Nephron (organoid): ENCODE data around the gene TMEM245.

ENCODE experiments used
- H3K27ac Mint-ChIP-seq, 3 experiments: 2 replicates each; pipeline ENCODE4 v1.8.0; 2020; ENCODE audit warnings: mixed read lengths in 3 of 3, mild to moderate bottlenecking in 2 of 3, moderate library complexity in 1 of 3
- H3K27me3 Mint-ChIP-seq: 2 replicates; pipeline ENCODE4 v1.8.0; 2021; ENCODE audit warnings: low read depth, mild to moderate bottlenecking, moderate library complexity, mixed read lengths
- H3K36me3 Mint-ChIP-seq: 2 replicates; pipeline ENCODE4 v1.8.0; 2020; ENCODE audit warnings: low read depth, mixed read lengths
- H3K4me1 Mint-ChIP-seq: 2 replicates; pipeline ENCODE4 v1.8.0; 2020; ENCODE audit warnings: mixed read lengths
- H3K4me3 Mint-ChIP-seq, 3 experiments: 2 replicates each; pipeline ENCODE4 v1.8.0; 2020; ENCODE audit warnings: mild to moderate bottlenecking in 3 of 3, mixed read lengths in 3 of 3, moderate library complexity in 2 of 3
- H3K9me3 Mint-ChIP-seq: 2 replicates; pipeline ENCODE4 v1.8.0; 2020; ENCODE audit warnings: mixed read lengths
- TF ChIP-seq, protein P1 (sequence below), 3 experiments: fragments of 200-600 bp; sonication (generic); IDR thresholded peaks; one replicate each; pipeline ENCODE4 v1.5.0; 2021; ENCODE audit warnings: antibody characterized with exemption in 3 of 3; ENCODE audit not compliant: unreplicated experiment in 3 of 3

TMEM245 gene

DNA sequence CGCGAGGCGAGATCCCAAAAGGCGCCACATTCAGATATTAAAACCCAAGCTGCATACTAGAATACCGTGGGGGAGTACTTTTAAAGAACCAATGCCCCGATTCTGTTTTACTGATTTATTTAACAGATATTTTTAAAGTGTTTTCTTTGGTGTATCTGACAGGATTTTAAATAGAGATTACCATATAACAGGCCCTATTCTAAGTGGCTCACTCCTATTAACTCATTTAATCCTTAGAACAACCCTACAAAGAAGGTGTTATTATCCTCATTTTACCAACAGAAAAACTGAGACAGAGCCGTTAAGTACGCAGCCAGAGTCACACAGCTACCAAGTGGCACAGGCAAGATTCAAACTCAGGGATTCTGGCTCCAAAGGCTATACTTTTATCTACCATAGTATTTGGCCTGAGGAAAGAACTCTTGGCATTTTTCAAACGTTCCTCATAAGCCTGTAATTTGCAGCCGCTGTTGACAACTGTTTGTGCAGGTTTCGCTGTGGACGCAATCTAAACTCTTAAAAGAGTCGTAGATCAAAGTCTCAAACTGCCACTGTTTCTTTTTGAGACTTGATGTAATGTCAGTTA, 550 bp upstream of the TMEM245 start:
- Mint-ChIP-seq H3K4me1 (peaks cover 30% of the 10 kb centered on the region), H3K27me3 (no peaks in the 10 kb centered on the region), H3K27ac (peak overlapping the region; percentile 72 to 92 (median 84)), H3K9me3 (no peaks in the 10 kb centered on the region), H3K4me3 (peak overlapping the region; percentile 96 to 99 (median 99)), H3K36me3 (peaks cover 6% of the 10 kb centered on the region)
- TF ChIP-seq, protein P1, sequence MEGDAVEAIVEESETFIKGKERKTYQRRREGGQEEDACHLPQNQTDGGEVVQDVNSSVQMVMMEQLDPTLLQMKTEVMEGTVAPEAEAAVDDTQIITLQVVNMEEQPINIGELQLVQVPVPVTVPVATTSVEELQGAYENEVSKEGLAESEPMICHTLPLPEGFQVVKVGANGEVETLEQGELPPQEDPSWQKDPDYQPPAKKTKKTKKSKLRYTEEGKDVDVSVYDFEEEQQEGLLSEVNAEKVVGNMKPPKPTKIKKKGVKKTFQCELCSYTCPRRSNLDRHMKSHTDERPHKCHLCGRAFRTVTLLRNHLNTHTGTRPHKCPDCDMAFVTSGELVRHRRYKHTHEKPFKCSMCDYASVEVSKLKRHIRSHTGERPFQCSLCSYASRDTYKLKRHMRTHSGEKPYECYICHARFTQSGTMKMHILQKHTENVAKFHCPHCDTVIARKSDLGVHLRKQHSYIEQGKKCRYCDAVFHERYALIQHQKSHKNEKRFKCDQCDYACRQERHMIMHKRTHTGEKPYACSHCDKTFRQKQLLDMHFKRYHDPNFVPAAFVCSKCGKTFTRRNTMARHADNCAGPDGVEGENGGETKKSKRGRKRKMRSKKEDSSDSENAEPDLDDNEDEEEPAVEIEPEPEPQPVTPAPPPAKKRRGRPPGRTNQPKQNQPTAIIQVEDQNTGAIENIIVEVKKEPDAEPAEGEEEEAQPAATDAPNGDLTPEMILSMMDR (IDR thresholded peaks at IDR 0.05; ENCODE audit: unreplicated experiment in 3 of 3), result no peak

DNA sequence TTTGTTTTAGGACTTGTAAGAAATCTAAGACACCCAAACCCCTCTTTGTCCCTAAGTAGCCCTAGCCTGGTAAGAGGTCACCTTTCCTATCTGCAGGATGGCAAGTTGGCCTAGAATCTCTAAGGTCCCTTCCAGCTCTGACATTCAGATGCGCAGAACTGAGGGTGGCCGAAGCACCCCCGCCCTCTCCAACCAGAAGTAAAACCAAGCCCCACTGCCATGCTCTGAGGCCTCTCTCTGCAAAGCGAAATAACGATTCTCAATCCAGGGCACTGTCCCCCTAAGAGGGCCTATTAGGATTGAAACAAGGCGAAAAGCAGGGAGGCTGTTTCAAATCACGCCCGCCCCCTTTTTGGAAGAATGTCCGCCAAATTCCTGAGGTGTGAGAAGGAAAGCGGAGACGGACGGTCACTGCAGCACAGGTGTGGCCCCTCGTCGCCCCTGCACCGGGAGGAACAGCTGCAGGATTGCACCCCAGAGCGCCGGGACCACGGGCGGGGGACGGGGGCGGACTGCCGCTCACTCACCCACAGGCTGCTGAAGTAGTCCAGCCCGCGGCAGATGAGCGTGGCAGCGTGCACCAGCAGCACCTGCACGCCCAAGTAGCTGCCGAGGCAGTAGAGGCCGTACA, 824 bp downstream of the TMEM245 start:
- Mint-ChIP-seq H3K4me1 (peaks cover 42% of the 10 kb centered on the region), H3K9me3 (no peaks in the 10 kb centered on the region), H3K27ac (peak overlapping the region; percentile 84 to 92 (median 89)), H3K4me3 (peak overlapping the region; percentile 96 to 99 (median 99)), H3K36me3 (peaks cover 12% of the 10 kb centered on the region), H3K27me3 (no peaks in the 10 kb centered on the region)
- TF ChIP-seq, protein P1 (IDR thresholded peaks at IDR 0.05; ENCODE audit: unreplicated experiment in 3 of 3), result no peak

DNA sequence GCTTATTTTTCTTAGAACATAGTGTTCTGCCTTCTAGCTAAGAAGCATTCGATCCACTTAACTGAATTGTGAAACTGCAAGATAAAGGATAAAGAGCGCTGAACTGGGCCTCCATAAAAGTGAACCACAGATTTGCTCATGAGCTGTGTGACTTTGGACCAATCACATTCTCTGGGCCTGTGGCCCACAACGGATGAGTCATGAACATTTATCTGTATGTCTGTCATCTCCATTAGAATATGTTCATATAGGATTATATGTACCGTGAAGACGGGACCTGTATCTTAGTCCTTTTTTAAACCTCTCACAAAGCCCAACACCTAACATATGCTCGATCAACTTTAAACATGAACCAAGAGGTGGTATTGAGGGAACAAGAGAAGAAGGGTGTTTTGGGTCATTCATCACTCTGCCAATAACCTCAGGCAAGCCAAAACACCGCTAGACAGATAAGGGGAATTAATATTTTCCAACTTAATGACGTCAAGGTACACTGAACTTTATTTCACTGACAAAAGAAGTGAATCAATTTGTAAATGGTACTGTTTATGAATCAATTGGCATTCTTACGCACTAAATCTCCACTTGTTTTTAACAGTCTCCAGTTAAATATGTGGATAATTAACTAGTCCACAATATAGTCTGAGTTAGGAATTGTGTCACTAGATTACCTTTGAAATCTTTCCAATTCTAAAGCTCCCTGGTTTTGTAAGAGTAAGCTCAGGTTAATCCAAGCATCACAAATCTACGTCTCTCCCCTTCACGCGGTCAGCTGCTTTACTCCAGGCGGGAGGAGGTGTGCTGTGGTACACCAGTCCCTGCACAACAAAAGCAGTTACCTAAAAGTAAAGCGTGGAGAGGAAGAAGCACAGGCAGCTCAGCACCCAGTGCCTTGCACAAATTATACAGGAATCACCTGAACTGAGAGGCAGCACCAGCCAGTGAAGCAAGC, 1.6 kb downstream of the TMEM245 start:
- H3K4me3 Mint-ChIP-seq, result peak overlapping the region; percentile 96 to 99 (median 99)
- peaks cover 12% of the 10 kb centered on the region for H3K36me3 Mint-ChIP-seq
- TF ChIP-seq, protein P1 (IDR thresholded peaks at IDR 0.05; ENCODE audit: unreplicated experiment in 3 of 3), result no peak
- H3K4me1 Mint-ChIP-seq, result peaks cover 50% of the 10 kb centered on the region
- H3K27ac Mint-ChIP-seq, result peak overlapping the region; percentile 84 to 92 (median 89)
- H3K9me3 Mint-ChIP-seq, result no peaks in the 10 kb centered on the region
- no peaks in the 10 kb centered on the region for H3K27me3 Mint-ChIP-seq

DNA sequence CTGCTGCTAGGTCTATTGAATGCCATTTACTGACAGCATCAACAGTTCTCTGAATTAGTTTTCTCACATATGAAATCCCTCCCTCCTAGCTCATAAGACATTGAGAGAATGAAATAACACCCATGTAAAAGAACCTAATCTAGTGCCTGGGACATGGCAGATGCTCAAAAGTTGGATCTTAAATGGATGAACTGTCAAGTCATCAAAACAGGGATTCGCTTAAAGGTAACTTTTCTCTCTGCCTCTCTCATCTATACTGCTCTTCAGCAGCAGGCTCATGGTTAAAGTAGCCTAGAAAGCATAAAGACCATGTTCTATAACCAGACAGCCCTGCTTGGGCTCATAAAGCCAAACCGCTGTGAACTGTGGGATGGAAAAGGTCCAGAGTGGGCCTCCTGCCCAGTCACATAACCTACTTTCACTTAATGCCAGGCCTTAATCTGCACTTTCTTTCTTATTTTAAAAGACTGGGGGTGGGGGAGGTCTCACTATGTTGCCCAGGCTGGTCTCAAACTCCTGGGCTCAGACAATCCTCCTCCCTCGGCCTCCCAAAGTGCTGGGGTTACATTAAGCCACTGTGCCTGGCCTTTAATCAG, 3.7 kb downstream of the TMEM245 start:
- H3K36me3 Mint-ChIP-seq, result peaks cover 12% of the 10 kb centered on the region
- peaks cover 66% of the 10 kb centered on the region for H3K4me1 Mint-ChIP-seq
- peak overlapping the region in 2 of 3 experiments; percentile 27 to 47 for H3K4me3 Mint-ChIP-seq
- H3K27me3 Mint-ChIP-seq, result no peaks in the 10 kb centered on the region
- TF ChIP-seq, protein P1 (IDR thresholded peaks at IDR 0.05; ENCODE audit: unreplicated experiment in 3 of 3), result no peak
- no peaks in the 10 kb centered on the region for H3K9me3 Mint-ChIP-seq
- peak overlapping the region in 2 of 3 experiments; percentile 60 to 65 for H3K27ac Mint-ChIP-seq

DNA sequence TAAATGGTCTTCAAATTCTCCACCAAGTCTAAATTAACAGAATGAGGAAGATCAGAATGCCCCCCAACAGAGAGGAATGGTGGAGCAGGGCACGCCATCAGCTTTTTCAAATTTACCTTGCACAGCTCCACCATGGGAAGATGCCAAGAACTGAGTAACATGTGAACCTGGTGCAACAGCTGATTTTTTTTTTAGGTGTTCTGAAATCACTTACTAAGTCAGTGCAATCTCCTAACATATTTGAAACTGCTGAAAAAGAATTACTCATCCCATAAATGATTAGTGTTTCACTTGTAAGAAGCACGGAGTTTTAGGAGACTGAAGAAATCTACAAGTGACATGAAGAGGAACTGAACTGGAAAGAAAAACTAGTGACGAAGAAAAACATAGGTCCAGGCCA, 5.1 kb downstream of the TMEM245 start:
- H3K36me3 Mint-ChIP-seq, result peaks cover 12% of the 10 kb centered on the region
- H3K4me3 Mint-ChIP-seq, result peak overlapping the region; percentile 44 to 55 (median 53)
- peaks cover 72% of the 10 kb centered on the region for H3K4me1 Mint-ChIP-seq
- peak overlapping the region; percentile 57 to 91 (median 84) for H3K27ac Mint-ChIP-seq
- no peaks in the 10 kb centered on the region for H3K9me3 Mint-ChIP-seq
- TF ChIP-seq, protein P1 (IDR thresholded peaks at IDR 0.05; ENCODE audit: unreplicated experiment in 3 of 3), result no peak
- no peaks in the 10 kb centered on the region for H3K27me3 Mint-ChIP-seq
